Measurements from ENCODE around the gene RALGDS. TPM values are rescaled to one million over a fixed set of nuclear protein-coding genes. Genes with fewer than 3 reads are reported as not detected.
A peak's percentile ranks its signal among the peaks of the same experiment; 100 is the strongest.

RALGDS gene
- total RNA-seq, 1 experiment from 2014 or later: 40.1 TPM

GRCh38 chr9:133121915-133122550 lies 993 bp upstream of the RALGDS start:
- POLR2A ChIA-PET (ENCODE audit: low non-redundant PET): no interaction called here
- Histone ChIP-seq H3K27me3 (replicated peaks; ENCODE audit: insufficient read depth, low read depth, low read length, poor library complexity) (no peaks in the 10 kb centered on the region), H3K4me3 (ENCODE audit: low read depth, low read length, poor library complexity, severe bottlenecking) (no peak overlapping the region), H3K36me3 (ENCODE audit: insufficient read depth, low read length, poor library complexity, severe bottlenecking) (no peaks in the 10 kb centered on the region), H3K4me1 (ENCODE audit: insufficient read depth, low read length, poor library complexity, severe bottlenecking) (peaks cover 18% of the 10 kb centered on the region), H3K27ac (ENCODE audit: low read depth, low read length, poor library complexity, severe bottlenecking) (no peak overlapping the region), H3K9me3 (ENCODE audit: low read depth, low read length, poor library complexity, severe bottlenecking) (no peaks in the 10 kb centered on the region)
- intact Hi-C loops (cut with micrococcal nuclease; ENCODE audit: unreplicated experiment): loop anchor here (10.0 kb wide), 1 partner anchor 943 kb away; the partner anchor contains the start of gene BRD3
- no peak for DNase-seq (ENCODE audit: low spot score)
- CTCF ChIA-PET: no interaction called here
- BruUV-seq (replicated peaks): no TSS peak
- no peak for TF ChIP-seq EZH2 (IDR thresholded peaks at IDR 0.05; ENCODE audit: borderline replicate concordance, low read depth, low read length, poor library complexity, severe bottlenecking)
- TF ChIP-seq CTCF (conservative IDR thresholded peaks at IDR 0.05; ENCODE audit: low read depth, low read length): no peak

- Histone ChIP-seq H3K9me3 (ENCODE audit: low read depth, low read length, poor library complexity, severe bottlenecking) (no peaks in the 10 kb centered on the region), H3K36me3 (ENCODE audit: insufficient read depth, low read length, poor library complexity, severe bottlenecking) (no peaks in the 10 kb centered on the region), H3K4me3 (ENCODE audit: low read depth, low read length, poor library complexity, severe bottlenecking) (peak overlapping the region; percentile 65), H3K27ac (ENCODE audit: low read depth, low read length, poor library complexity, severe bottlenecking) (peak overlapping the region; percentile 80), H3K27me3 (replicated peaks; ENCODE audit: insufficient read depth, low read depth, low read length, poor library complexity) (no peaks in the 10 kb centered on the region), H3K4me1 (ENCODE audit: insufficient read depth, low read length, poor library complexity, severe bottlenecking) (peaks cover 24% of the 10 kb centered on the region)
- peak; percentile 21 for DNase-seq (ENCODE audit: low spot score)
- ChIA-PET CTCF (no interaction called here), POLR2A (ENCODE audit: low non-redundant PET) (no interaction called here)
- TF ChIP-seq EZH2 (IDR thresholded peaks at IDR 0.05; ENCODE audit: borderline replicate concordance, low read depth, low read length, poor library complexity, severe bottlenecking) (no peak), CTCF (conservative IDR thresholded peaks at IDR 0.05; ENCODE audit: low read depth, low read length) (no peak)
- no TSS peak for BruUV-seq (replicated peaks)
- intact Hi-C loops (cut with micrococcal nuclease; ENCODE audit: unreplicated experiment): loop anchor here (10.0 kb wide), 1 partner anchor 944 kb away; the partner anchor contains the start of gene BRD3
These were observed 391 bp downstream of the RALGDS start for GRCh38 chr9:133120501-133121197.

GRCh38 chr9:133119846-133120500 lies 1.1 kb downstream of the RALGDS start:
- CTCF ChIA-PET: no interaction called here
- Histone ChIP-seq H3K4me3 (ENCODE audit: low read depth, low read length, poor library complexity, severe bottlenecking) (peak overlapping the region; percentile 65), H3K27ac (ENCODE audit: low read depth, low read length, poor library complexity, severe bottlenecking) (peak overlapping the region; percentile 80), H3K27me3 (replicated peaks; ENCODE audit: insufficient read depth, low read depth, low read length, poor library complexity) (no peaks in the 10 kb centered on the region), H3K4me1 (ENCODE audit: insufficient read depth, low read length, poor library complexity, severe bottlenecking) (peaks cover 31% of the 10 kb centered on the region), H3K9me3 (ENCODE audit: low read depth, low read length, poor library complexity, severe bottlenecking) (no peaks in the 10 kb centered on the region), H3K36me3 (ENCODE audit: insufficient read depth, low read length, poor library complexity, severe bottlenecking) (no peaks in the 10 kb centered on the region)
- POLR2A ChIA-PET (ENCODE audit: low non-redundant PET): no interaction called here
- intact Hi-C loops (cut with micrococcal nuclease; ENCODE audit: unreplicated experiment): loop anchor here (10.0 kb wide), 1 partner anchor 945 kb away; the partner anchor contains the start of gene BRD3
- BruUV-seq (replicated peaks): no TSS peak
- TF ChIP-seq CTCF (conservative IDR thresholded peaks at IDR 0.05; ENCODE audit: low read depth, low read length) (no peak), EZH2 (IDR thresholded peaks at IDR 0.05; ENCODE audit: borderline replicate concordance, low read depth, low read length, poor library complexity, severe bottlenecking) (no peak)
- no peak for DNase-seq (ENCODE audit: low spot score)

Data from A673 (cell line).